Esophagus squamous epithelium (tissue), 4 donors: ENCODE data around the gene SNAP91.

ENCODE experiments used
- CTCF ChIP-seq, 6 experiments: fragments of 450-650 bp in 4 of 6; fragments of 200-600 bp in 2 of 6; sonication (generic) in 2 of 6; IDR thresholded peaks; one replicate each; pipeline ENCODE4 v1.5.1; 2016 to 2019; ENCODE audit warnings: antibody characterized with exemption in 6 of 6, mild to moderate bottlenecking in 4 of 6, moderate library complexity in 4 of 6
- POLR2A ChIP-seq, 4 donors: fragments of 450-650 bp; IDR thresholded peaks; one replicate each; pipeline ENCODE4 v1.6.1; 2017; ENCODE audit warnings: antibody characterized with exemption in 4 of 4, mild to moderate bottlenecking in 4 of 4, moderate library complexity in 3 of 4

GRCh38 chr6:83517500-83517899 lies 191.4 kb downstream of the SNAP91 start:
- no peak for TF ChIP-seq CTCF (IDR thresholded peaks at IDR 0.05)
- no peak for TF ChIP-seq POLR2A (IDR thresholded peaks at IDR 0.05)
